Fibroblast of skin of left biceps (primary cell): ENCODE data around the gene GLT6D1.

Source experiments
- DNase-seq, 2 experiments: peaks; one replicate each; pipeline ENCODE4 v3.0.0-alpha.2; 2013; ENCODE audit warnings: low read depth in 2 of 2

The GLT6D1 gene

DNA sequence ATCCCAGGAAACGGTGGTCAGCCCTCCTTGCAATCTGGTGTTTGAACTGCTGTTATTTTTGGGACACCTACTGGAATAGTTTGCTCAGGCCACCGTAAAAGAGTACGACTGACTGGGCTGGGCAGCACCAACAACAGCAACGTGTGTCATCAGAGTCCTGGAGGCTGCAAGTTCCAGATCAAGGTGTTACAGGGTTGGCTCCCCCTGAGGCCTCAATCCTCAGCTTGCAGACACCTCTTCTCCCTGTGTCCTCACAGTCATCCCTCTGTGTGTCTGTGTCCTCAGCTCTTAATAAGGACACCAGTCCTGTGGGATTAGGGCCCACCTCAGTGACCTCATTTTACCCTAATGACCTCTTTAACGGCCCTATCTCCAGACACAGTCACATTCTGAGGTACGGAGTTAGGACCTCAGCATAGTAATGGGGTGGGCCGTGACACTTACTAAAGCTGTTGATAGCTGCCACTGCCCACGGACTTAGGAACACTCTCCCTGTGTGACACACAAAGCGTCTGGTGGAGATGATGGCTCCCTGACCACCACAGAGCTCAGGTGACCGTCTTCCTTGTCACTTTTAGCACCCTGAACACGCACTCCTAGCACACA is 16.8 kb downstream of the GLT6D1 start:
- DNase-seq: no peak

DNA sequence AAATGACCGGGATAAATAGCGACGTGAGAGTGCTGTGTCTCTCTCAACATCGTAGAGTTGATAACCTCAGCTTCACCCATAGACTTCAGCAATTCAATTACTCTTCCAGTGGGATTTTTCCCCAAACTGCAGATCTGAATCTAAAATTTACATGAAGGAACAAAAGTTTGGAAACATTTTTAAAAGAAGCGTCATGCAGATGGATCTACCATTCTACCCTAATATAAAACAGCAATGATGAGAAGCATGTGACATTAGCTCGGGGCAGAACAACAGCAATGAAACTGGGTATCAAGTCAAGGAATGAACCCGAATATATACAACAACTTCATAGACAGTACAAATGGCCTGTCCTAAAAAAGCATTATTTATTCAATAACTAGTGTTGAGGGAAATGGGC is 18.8 kb downstream of the GLT6D1 start:
- DNase-seq: no peak

DNA sequence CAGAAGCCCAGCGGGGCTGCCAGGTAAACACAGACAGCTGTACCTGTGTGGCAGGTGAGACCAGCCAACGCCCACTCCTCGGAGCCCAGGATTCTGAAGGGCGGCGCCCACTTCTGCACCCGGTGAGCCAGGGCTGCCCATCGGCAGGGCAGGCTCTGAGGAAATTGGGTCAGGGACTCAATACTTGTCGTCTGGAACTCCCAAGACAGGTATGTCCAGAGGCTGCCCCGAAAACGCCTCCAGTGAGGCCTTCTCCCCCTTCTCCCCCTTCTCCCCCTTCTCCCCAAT is 19.8 kb downstream of the GLT6D1 start:
- no peak for DNase-seq

- no peak for DNase-seq
Observed at GRCh38 chr9:135618866-135619598, 20.3 kb downstream of the GLT6D1 start.

DNA sequence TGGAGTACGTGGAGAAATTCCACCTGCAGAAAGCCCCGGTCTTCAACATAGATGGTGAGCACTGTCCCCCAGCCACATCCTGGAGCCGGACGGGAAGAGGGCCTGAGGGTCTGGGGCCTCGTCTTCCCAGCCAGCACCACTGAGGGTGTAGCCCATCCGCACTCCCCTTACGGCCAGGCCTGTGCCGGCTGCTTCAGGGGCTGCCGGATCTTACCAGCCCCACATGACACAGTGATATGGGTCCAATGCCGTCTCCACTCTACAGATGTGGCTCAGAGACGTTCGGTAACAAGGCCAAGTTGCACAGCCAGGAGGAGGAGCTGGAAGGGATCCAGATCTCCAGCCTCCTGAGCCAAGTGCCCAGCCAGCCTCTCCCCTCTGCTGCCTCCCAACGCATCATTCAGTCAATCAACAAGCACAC is 21.3 kb downstream of the GLT6D1 start:
- DNase-seq: no peak

DNA sequence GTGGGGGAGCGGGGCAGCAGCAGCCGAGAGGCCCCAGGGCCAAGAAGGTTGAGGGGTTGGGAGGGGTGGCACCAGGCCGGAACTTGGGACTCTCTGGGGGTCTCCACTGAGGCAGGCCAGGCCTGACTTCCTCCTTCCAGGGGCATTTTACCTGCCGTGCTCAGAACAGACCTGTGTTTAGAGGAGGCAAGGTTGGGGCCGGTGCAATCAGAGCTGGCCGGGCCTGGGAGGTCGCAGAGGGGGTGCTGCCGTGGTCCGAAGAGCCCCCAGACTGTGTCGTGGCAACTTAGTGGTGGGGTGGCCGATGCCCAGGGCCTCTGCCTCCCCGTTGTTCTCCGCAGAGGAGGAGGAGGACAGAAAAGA is 21.8 kb downstream of the GLT6D1 start:
- DNase-seq: no peak

GRCh38 chr9:135616619-135617537 is 22.5 kb downstream of the GLT6D1 start:
- no peak for DNase-seq

GRCh38 chr9:135615666-135616618 is 23.4 kb downstream of the GLT6D1 start:
- no peak for DNase-seq

DNA sequence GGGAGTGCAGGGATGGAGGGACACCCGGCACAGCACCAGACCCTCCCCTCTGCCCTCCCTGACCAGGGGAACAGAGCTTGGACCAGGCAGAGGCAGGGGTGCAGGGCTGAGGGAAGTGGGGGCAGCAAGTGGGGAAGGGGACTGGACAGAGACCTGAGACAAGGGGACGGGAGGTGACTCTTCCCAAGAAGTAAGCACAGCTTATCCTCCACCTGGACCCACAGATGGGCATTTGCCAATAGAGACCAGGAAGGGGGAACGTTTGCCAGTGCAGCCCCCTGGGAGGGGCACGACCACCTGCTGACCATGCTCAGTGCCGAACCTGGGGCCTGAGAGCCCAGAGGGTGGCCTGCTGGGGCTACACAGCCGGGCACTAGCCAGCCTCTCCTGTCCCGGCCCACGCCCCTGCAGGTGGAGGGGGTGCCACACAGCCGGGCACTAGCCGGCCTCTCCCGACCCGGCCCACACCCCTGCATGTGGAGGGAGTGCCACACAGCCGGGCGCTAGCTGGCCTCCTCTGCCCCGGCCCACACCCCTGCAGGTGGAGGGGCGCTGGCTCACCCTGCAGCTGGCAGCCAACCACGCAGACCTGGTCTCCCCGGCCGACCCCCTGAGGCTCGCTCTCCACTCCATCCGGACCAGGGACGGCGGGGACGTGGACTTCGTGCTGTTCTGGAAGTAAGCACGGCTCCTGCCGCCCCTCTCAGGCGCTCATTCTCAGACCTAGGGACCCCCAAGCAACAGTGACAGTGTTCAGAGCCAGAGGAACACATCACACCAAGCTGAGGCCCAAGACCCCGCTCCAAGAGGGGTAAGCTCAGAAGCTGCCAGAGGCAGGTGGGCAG is 24.3 kb downstream of the GLT6D1 start:
- no peak for DNase-seq

- DNase-seq: no peak
Observed at GRCh38 chr9:135613946-135614805, 25.2 kb downstream of the GLT6D1 start.

GRCh38 chr9:135612981-135613910 is 26.1 kb downstream of the GLT6D1 start:
- no peak for DNase-seq

GRCh38 chr9:135612437-135612836 is 26.9 kb downstream of the GLT6D1 start:
- no peak for DNase-seq

- no peak for DNase-seq
Observed at GRCh38 chr9:135611875-135612209, 27.5 kb downstream of the GLT6D1 start.

GRCh38 chr9:135611142-135611874 is 28.0 kb downstream of the GLT6D1 start:
- no peak for DNase-seq

GRCh38 chr9:135610290-135611141 is 28.8 kb downstream of the GLT6D1 start:
- no peak for DNase-seq

GRCh38 chr9:135609366-135609955 is 29.9 kb downstream of the GLT6D1 start:
- no peak for DNase-seq

GRCh38 chr9:135608999-135609317 is 30.4 kb downstream of the GLT6D1 start:
- no peak for DNase-seq
